Choroid plexus epithelial cell (primary cell): ENCODE data around the gene BMS1.
A peak's percentile ranks its signal among the peaks of the same experiment; 100 is the strongest.
"Not testable (repeated sequence)": the region's sequence is repeated elsewhere in the genome, so short reads cannot be mapped to it uniquely, and the experiment has no call there.

Experiments used
- DNase-seq: peaks from one replicate; pipeline ENCODE4 v3.0.0-alpha.2; 2010; ENCODE audit warnings: low read depth
- H3K4me3 ChIP-seq: 2 replicates; pipeline ENCODE4 v1.5.1; 2011; ENCODE audit warnings: low read depth, mild to moderate bottlenecking, control low read depth, low read length, moderate library complexity
- CTCF ChIP-seq: conservative IDR thresholded peaks from 2 replicates; pipeline ENCODE4 v1.5.1; 2011; ENCODE audit warnings: low read depth, mild to moderate bottlenecking, control low read depth, inconsistent platforms, low read length, moderate library complexity

The BMS1 gene

GRCh38 chr10:42782446-42783180 is at the start of gene BMS1:
Gene BMS1, plus strand, starts transcription at chr10:42782795. Its CDS starts 1,600 bp downstream, at chr10:42784395.
- no peak for TF ChIP-seq CTCF
- H3K4me3 ChIP-seq = peak within 1 kb of the TSS; percentile 87
- DNase-seq = peak; percentile 97

GRCh38 chr10:42734536-42734935 is 48.1 kb upstream of the BMS1 start:
- TF ChIP-seq CTCF = no peak
- DNase-seq = peak; percentile 7
- H3K4me3 ChIP-seq = no peak overlapping the region

- no peak for DNase-seq
- TF ChIP-seq CTCF = no peak
These were observed 43.9 kb upstream of the BMS1 start for GRCh38 chr10:42738679-42739078.

GRCh38 chr10:42741536-42741935 is 41.1 kb upstream of the BMS1 start:
- not testable (repeated sequence) for H3K4me3 ChIP-seq, DNase-seq

More at GRCh38 chr10:42738679-42739078, 43.9 kb upstream of the BMS1 start:
- H3K4me3 ChIP-seq = no peak overlapping the region

GRCh38 chr10:42743697-42744096 is 38.9 kb upstream of the BMS1 start:
- no peak for DNase-seq
- no peak for TF ChIP-seq CTCF
- no peak overlapping the region for H3K4me3 ChIP-seq

- TF ChIP-seq CTCF = no peak
- DNase-seq = no peak
- H3K4me3 ChIP-seq = no peak overlapping the region
These were observed 38.4 kb upstream of the BMS1 start for GRCh38 chr10:42744134-42744701.

- peak overlapping the region; percentile 52 for H3K4me3 ChIP-seq
- DNase-seq = peak; percentile 82
- peak; percentile 75 for TF ChIP-seq CTCF
These were observed 29.5 kb upstream of the BMS1 start for GRCh38 chr10:42753126-42753506.
